Measurements from ENCODE around the gene TYSND1. TPM values are rescaled to one million over a fixed set of nuclear protein-coding genes. Genes with fewer than 3 reads are reported as not detected.

TYSND1 gene
- total RNA-seq, 1 experiment from 2014 or later = 29.8 TPM

DNA sequence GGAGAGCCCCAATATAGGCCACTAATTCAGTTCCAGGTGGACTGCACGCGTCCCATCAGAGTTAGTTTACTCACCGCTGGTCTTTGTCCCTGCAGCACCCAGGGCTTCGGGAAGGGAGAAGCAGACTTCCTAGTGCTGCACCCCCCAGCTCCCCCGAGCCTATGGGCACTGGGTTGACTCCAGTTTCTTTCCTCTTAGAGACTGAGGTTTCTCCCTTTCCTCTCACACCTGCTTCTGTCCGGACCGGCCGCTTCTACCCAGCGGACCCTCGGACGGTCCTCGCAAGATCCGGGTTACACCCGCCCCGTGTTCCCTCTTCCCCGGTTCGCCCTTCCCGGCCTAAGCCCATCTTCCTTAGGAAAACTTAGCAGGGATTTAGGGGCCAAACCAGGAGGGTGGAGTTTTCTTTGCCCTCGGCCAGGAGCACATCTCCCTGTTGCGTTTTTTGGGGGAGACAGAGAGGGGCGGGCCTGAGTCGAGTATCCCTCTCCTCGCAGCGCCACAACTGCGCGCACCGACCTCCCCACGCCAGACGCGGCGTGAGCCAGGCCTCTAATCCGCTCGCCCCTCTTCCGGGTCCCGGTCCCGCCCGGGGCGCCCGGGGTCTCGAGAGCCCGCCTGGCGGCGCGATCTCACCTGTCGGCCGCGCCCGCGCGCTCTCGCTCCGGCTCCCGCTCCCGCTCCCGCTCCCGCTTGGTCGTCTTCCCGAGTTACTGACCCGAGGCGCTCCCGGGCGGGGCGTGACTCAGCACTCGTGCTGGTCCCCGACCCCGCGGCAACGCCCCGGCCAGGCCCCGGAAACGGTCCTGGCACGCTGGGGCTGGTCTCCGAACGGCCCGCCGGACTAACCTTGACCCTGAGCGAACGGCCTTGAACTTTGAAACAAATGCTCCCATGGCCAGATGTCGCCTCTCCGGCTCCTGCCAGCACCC, 14.1 kb downstream of the TYSND1 start, which contains the start of gene AIFM2:
Gene AIFM2 (minus strand): TSS at position 728 of the 932 bp plus-strand sequence. CDS start 8,741 bp downstream, outside the sequence.
- Mint-ChIP-seq H3K4me3 (ENCODE audit: unreplicated experiment) (peak within 1 kb of the TSS; percentile 81), H3K27ac (ENCODE audit: unreplicated experiment) (peak within 1 kb of the TSS; percentile 78), H3K9me3 (ENCODE audit: unreplicated experiment) (no peaks in the 10 kb centered on the region), H3K36me3 (ENCODE audit: insufficient read depth, unreplicated experiment) (peaks cover 9% of the 10 kb centered on the region), H3K27me3 (ENCODE audit: insufficient read depth, unreplicated experiment) (no peaks in the 10 kb centered on the region), H3K4me1 (ENCODE audit: low read depth, unreplicated experiment) (peaks cover 16% of the 10 kb centered on the region)
- no TSS peak for BruUV-seq (replicated peaks)
- ChIA-PET POLR2A (interaction anchor here (0.7 to 1.4 kb wide), 3 partner anchors 14 to 39 kb away, joined by 3 to 10 read pairs (median 4); partner anchors contain the start of gene TYSND1), CTCF (interaction anchor here (0.9 to 1.7 kb wide), 2 partner anchors 14 kb away, joined by 4 to 10 read pairs; partner anchors contain the start of gene TYSND1)
- Histone ChIP-seq H3K9me3 (no peaks in the 10 kb centered on the region), H3K4me1 (peaks cover 21% of the 10 kb centered on the region), H3K27me3 (replicated peaks; ENCODE audit: control insufficient read depth, insufficient read depth, low read length) (no peaks in the 10 kb centered on the region), H3K4me3 (ENCODE audit: low read depth, low read length) (peak within 1 kb of the TSS; percentile 72), H3K36me3 (ENCODE audit: control insufficient read depth, insufficient read depth, low read length) (no peaks in the 10 kb centered on the region)
- peak; percentile 94 to 97 for DNase-seq
- intact Hi-C loops (cut with micrococcal nuclease; ENCODE audit: unreplicated experiment) = loop anchor here (1.0 kb wide), 4 partner anchors 14 to 48 kb away; partner anchors contain the start of genes SAR1A and TYSND1
- TF ChIP-seq, protein P1, sequence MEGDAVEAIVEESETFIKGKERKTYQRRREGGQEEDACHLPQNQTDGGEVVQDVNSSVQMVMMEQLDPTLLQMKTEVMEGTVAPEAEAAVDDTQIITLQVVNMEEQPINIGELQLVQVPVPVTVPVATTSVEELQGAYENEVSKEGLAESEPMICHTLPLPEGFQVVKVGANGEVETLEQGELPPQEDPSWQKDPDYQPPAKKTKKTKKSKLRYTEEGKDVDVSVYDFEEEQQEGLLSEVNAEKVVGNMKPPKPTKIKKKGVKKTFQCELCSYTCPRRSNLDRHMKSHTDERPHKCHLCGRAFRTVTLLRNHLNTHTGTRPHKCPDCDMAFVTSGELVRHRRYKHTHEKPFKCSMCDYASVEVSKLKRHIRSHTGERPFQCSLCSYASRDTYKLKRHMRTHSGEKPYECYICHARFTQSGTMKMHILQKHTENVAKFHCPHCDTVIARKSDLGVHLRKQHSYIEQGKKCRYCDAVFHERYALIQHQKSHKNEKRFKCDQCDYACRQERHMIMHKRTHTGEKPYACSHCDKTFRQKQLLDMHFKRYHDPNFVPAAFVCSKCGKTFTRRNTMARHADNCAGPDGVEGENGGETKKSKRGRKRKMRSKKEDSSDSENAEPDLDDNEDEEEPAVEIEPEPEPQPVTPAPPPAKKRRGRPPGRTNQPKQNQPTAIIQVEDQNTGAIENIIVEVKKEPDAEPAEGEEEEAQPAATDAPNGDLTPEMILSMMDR (IDR thresholded peaks at IDR 0.05; ENCODE audit: insufficient read depth in 1 of 2, low read depth in 1 of 2, low read length in 1 of 2, severe bottlenecking in 1 of 2, unreplicated experiment in 1 of 2) = peak in 1 of 2 experiments; percentile 21

DNA sequence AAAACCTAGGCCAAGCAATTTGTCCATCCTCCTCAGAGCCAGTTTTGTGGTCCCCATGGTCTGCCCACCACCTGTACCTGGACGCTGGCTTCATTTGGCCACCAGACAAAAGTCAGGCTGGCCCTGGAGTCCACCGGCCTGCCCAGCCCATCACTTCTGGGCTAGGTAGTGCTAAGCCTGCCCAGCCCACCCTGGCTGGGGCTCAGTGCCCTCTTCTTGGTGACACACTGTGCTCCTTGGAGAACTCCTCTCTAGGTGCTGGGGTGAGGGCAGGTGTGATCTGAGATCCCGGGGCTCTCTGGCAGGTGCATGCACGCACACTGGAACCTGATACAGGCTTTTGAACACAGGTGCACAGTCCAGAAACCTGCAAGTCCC, 15.0 kb downstream of the TYSND1 start:
- peak overlapping the region; percentile 78 for H3K27ac Mint-ChIP-seq (ENCODE audit: unreplicated experiment)
- intact Hi-C loops (cut with micrococcal nuclease; ENCODE audit: unreplicated experiment) = no loop called here
- CTCF ChIA-PET = interaction anchor here (0.9 to 2.2 kb wide), 3 partner anchors 11 to 15 kb away, joined by 3 to 13 read pairs (median 4); partner anchors contain the start of gene TYSND1

More for the DNA sequence above, 15.0 kb downstream of the TYSND1 start:
- Histone ChIP-seq H3K9me3 (no peaks in the 10 kb centered on the region), H3K36me3 (ENCODE audit: control insufficient read depth, insufficient read depth, low read length) (no peaks in the 10 kb centered on the region), H3K27me3 (replicated peaks; ENCODE audit: control insufficient read depth, insufficient read depth, low read length) (no peaks in the 10 kb centered on the region), H3K4me3 (ENCODE audit: low read depth, low read length) (peak overlapping the region; percentile 72), H3K4me1 (peaks cover 21% of the 10 kb centered on the region)
- no peaks in the 10 kb centered on the region for H3K9me3 Mint-ChIP-seq (ENCODE audit: unreplicated experiment)
- TF ChIP-seq, protein P1 (IDR thresholded peaks at IDR 0.05; ENCODE audit: insufficient read depth in 1 of 2, low read depth in 1 of 2, low read length in 1 of 2, severe bottlenecking in 1 of 2, unreplicated experiment in 1 of 2) = no peak
- TSS peak; percentile 80 for BruUV-seq (replicated peaks)
- peak overlapping the region; percentile 81 for H3K4me3 Mint-ChIP-seq (ENCODE audit: unreplicated experiment)
- H3K4me1 Mint-ChIP-seq (ENCODE audit: low read depth, unreplicated experiment) = peaks cover 16% of the 10 kb centered on the region
- POLR2A ChIA-PET = interaction anchor here (0.6 to 1.3 kb wide), 4 partner anchors 15 to 38 kb away, joined by 3 to 13 read pairs (median 4); partner anchors contain the start of gene TYSND1
- peak in 1 of 2 experiments; percentile 28 for DNase-seq
- peaks cover 9% of the 10 kb centered on the region for H3K36me3 Mint-ChIP-seq (ENCODE audit: insufficient read depth, unreplicated experiment)
- H3K27me3 Mint-ChIP-seq (ENCODE audit: insufficient read depth, unreplicated experiment) = no peaks in the 10 kb centered on the region

All from Caco-2 (cell line).